Peyer's patch (tissue), 4 donors: ENCODE results near the gene ARID1B.

Source experiments
- POLR2A ChIP-seq, 2 donors: fragments of 450-650 bp; IDR thresholded peaks; one replicate each; pipeline ENCODE4 v1.5.1; 2017; ENCODE audit warnings: antibody characterized with exemption in 2 of 2, mild to moderate bottlenecking in 2 of 2, moderate library complexity in 2 of 2
- TF ChIP-seq, protein P1 (sequence below), 6 experiments: fragments of 450-650 bp in 4 of 6; fragments of 200-600 bp in 2 of 6; sonication (generic) in 1 of 6; IDR thresholded peaks; one replicate each; pipeline ENCODE4 v1.5.1; 2017 to 2019; ENCODE audit warnings: antibody characterized with exemption in 6 of 6, mild to moderate bottlenecking in 3 of 6, moderate library complexity in 1 of 6

DNA sequence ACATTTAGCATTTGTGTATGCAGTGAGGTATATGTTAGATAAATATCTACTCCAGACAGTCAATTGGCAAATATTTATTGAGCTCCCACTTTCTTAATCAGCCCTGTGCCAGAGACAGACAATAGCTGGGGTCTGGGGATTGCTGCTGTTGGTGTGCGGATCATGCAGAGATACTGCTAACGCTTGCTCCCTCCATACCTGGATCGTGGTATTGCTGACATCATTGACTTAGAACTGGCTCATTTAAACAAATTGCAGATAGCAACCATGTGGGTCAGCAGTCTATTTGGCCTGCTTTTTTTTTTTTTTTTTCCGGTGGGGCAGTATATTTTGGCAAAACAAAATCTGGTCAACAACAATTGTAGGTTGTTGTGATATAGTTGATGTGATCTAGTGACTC is 9.5 kb downstream of the ARID1B start:
- no peak for TF ChIP-seq POLR2A (IDR thresholded peaks at IDR 0.05)
- TF ChIP-seq, protein P1, sequence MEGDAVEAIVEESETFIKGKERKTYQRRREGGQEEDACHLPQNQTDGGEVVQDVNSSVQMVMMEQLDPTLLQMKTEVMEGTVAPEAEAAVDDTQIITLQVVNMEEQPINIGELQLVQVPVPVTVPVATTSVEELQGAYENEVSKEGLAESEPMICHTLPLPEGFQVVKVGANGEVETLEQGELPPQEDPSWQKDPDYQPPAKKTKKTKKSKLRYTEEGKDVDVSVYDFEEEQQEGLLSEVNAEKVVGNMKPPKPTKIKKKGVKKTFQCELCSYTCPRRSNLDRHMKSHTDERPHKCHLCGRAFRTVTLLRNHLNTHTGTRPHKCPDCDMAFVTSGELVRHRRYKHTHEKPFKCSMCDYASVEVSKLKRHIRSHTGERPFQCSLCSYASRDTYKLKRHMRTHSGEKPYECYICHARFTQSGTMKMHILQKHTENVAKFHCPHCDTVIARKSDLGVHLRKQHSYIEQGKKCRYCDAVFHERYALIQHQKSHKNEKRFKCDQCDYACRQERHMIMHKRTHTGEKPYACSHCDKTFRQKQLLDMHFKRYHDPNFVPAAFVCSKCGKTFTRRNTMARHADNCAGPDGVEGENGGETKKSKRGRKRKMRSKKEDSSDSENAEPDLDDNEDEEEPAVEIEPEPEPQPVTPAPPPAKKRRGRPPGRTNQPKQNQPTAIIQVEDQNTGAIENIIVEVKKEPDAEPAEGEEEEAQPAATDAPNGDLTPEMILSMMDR (IDR thresholded peaks at IDR 0.05): no peak
